H1 (cell line): ENCODE results near the gene ANXA4. TPM values are rescaled to one million over a fixed set of nuclear protein-coding genes. Genes with fewer than 3 reads are reported as not detected.

Experiments used
- CTCF ChIA-PET: fragments of 300-600 bp; sonication (Branson Sonifier 250); formaldehyde crosslinking; loops from one replicate; lab custom pipeline; 2021; ENCODE audit not compliant: partially characterized antibody; lab: Charles Lee
- POLR2A ChIA-PET: fragments of 300-600 bp; sonication (Branson Sonifier 250); formaldehyde crosslinking; loops from one replicate; lab custom pipeline; 2021; ENCODE audit warnings: inconsistent platforms; ENCODE audit not compliant: partially characterized antibody; lab: Charles Lee
- DNase-seq, 2 experiments: peaks; one replicate each; pipeline versions ENCODE4 v3.0.0 to v3.0.0-alpha.2; 2010 to 2022; ENCODE audit warnings: low spot score in 2 of 2, low read depth in 1 of 2, mixed read lengths in 1 of 2
- FAIRE-seq: peaks from 2 replicates; lab custom pipeline; 2011; peaks lifted over from hg19 to GRCh38; lab: Jason Lieb, UNC
- H2AFZ ChIP-seq: 2 replicates; pipeline ENCODE4 v1.8.1; 2012; ENCODE audit warnings: low read length, inconsistent platforms
- H2AK5ac ChIP-seq: 2 replicates; pipeline ENCODE4 v1.6.1; 2013; ENCODE audit warnings: low read depth, low read length
- H2BK120ac ChIP-seq: replicated peaks from 2 replicates; pipeline ENCODE3; 2013; ENCODE audit warnings: low read depth, low read length, inconsistent platforms
- H2BK12ac ChIP-seq: 2 replicates; pipeline ENCODE4 v1.6.1; 2013; ENCODE audit warnings: low read depth, low read length
- H2BK15ac ChIP-seq: 2 replicates; pipeline ENCODE4 v1.6.1; 2013; ENCODE audit warnings: low read length
- H2BK20ac ChIP-seq: 2 replicates; pipeline ENCODE4 v1.6.1; 2013; ENCODE audit warnings: low read length
- H2BK5ac ChIP-seq: 2 replicates; pipeline ENCODE4 v1.6.1; 2013; ENCODE audit warnings: low read depth, low read length
- H3K14ac ChIP-seq: 2 replicates; pipeline ENCODE4 v1.6.1; 2013; ENCODE audit warnings: inconsistent platforms; ENCODE audit not compliant: insufficient read length
- H3K18ac ChIP-seq: 2 replicates; pipeline ENCODE4 v1.6.1; 2013; ENCODE audit warnings: low read length; ENCODE audit errors: extremely low read depth
- H3K23ac ChIP-seq: 2 replicates; pipeline ENCODE4 v1.6.1; 2013; ENCODE audit warnings: inconsistent platforms; ENCODE audit not compliant: insufficient read length
- H3K23me2 ChIP-seq: 2 replicates; pipeline ENCODE4 v1.6.1; 2013; ENCODE audit warnings: low read depth, low read length
- H3K27ac ChIP-seq: 2 replicates; pipeline ENCODE4 v1.6.1; 2011; ENCODE audit warnings: low read depth, low read length, inconsistent platforms
- H3K27me3 ChIP-seq, 4 experiments: replicated peaks in 1 of 4; 1 replicate in 1 of 4; 2 replicates in 3 of 4; pipeline versions ENCODE4 v1.6.1 to v1.8.1; 2011 to 2013; ENCODE audit warnings: low read length in 3 of 4, mild to moderate bottlenecking in 3 of 4, inconsistent platforms in 2 of 4, mixed read lengths in 2 of 4, moderate library complexity in 1 of 4; ENCODE audit not compliant: control insufficient read depth in 3 of 4, insufficient read depth in 3 of 4; ENCODE audit errors: extremely low read depth in 1 of 4
- H3K36me3 ChIP-seq, 4 experiments: 2 replicates each; pipeline versions ENCODE4 v1.6.1 to v1.8.1; 2011 to 2013; ENCODE audit warnings: mild to moderate bottlenecking in 4 of 4, low read length in 3 of 4, moderate library complexity in 2 of 4, control low read depth in 1 of 4, inconsistent platforms in 1 of 4; ENCODE audit not compliant: insufficient read depth in 4 of 4, control insufficient read depth in 2 of 4
- H3K4ac ChIP-seq: replicated peaks from 2 replicates; pipeline ENCODE3; 2013; ENCODE audit warnings: low read length, low read depth, mixed read lengths, inconsistent platforms; ENCODE audit not compliant: insufficient read length
- H3K4me1 ChIP-seq, 4 experiments: replicated peaks in 1 of 4; 1 replicate in 1 of 4; 2 replicates in 3 of 4; pipeline versions ENCODE4 v1.6.1 to v1.8.1; 2011 to 2013; ENCODE audit warnings: low read length in 3 of 4, inconsistent platforms in 2 of 4, mixed read lengths in 1 of 4; ENCODE audit not compliant: insufficient read depth in 4 of 4, control insufficient read depth in 3 of 4
- H3K4me2 ChIP-seq, 2 experiments: 2 replicates each; pipeline versions ENCODE4 v1.6.1 to v1.8.1; 2011 to 2013; ENCODE audit warnings: low read depth in 2 of 2, low read length in 2 of 2, control low read depth in 1 of 2, inconsistent platforms in 1 of 2, mild to moderate bottlenecking in 1 of 2; ENCODE audit not compliant: insufficient read depth in 1 of 2
- H3K4me3 ChIP-seq, 4 experiments: fragments of 200-600, 300-600 bp in 1 of 4; sonication (generic), shearing (Covaris generic), sonication (Bioruptor Twin) in 1 of 4; 2 replicates each; pipeline versions ENCODE4 v1.5.1 to v1.8.1; 2011 to 2016; ENCODE audit warnings: low read length in 4 of 4, low read depth in 3 of 4, control low read depth in 2 of 4, inconsistent platforms in 2 of 4, mild to moderate bottlenecking in 2 of 4, mixed read lengths in 1 of 4, moderate library complexity in 1 of 4; ENCODE audit not compliant: insufficient read depth in 2 of 4; ENCODE audit errors: extremely low read depth in 1 of 4
- H3K56ac ChIP-seq: replicated peaks from 2 replicates; pipeline ENCODE3; 2013; ENCODE audit warnings: low read depth, mild to moderate bottlenecking, mixed read lengths, low read length, inconsistent platforms; ENCODE audit not compliant: insufficient read length
- H3K79me1 ChIP-seq: 2 replicates; pipeline ENCODE4 v1.6.1; 2013; ENCODE audit warnings: low read depth, low read length, control low read depth
- H3K79me2 ChIP-seq, 2 experiments: 2 replicates each; pipeline versions ENCODE4 v1.6.1 to v1.8.1; 2012 to 2013; ENCODE audit warnings: low read length in 2 of 2, mild to moderate bottlenecking in 2 of 2, inconsistent platforms in 1 of 2; ENCODE audit not compliant: insufficient read depth in 2 of 2, control insufficient read depth in 1 of 2
- H3K9ac ChIP-seq, 4 experiments: replicated peaks in 1 of 4; 1 replicate in 1 of 4; 2 replicates in 3 of 4; pipeline versions ENCODE4 v1.6.1 to v1.8.1; 2011 to 2013; ENCODE audit warnings: low read depth in 3 of 4, low read length in 3 of 4, control low read depth in 2 of 4, mild to moderate bottlenecking in 2 of 4, moderate library complexity in 2 of 4, inconsistent platforms in 1 of 4; ENCODE audit errors: extremely low read depth in 1 of 4
- H3K9me3 ChIP-seq, 2 experiments: 2 replicates each; pipeline versions ENCODE4 v1.6.1 to v1.8.1; 2012 to 2013; ENCODE audit warnings: mild to moderate bottlenecking in 2 of 2, moderate library complexity in 2 of 2, control low read depth in 1 of 2, inconsistent platforms in 1 of 2, low read depth in 1 of 2, low read length in 1 of 2, mixed read lengths in 1 of 2; ENCODE audit not compliant: insufficient read depth in 2 of 2
- H4K20me1 ChIP-seq, 2 experiments: replicated peaks in 1 of 2; 2 replicates each; pipeline versions ENCODE3 to v1.8.1; 2011 to 2013; ENCODE audit warnings: inconsistent platforms in 2 of 2, low read length in 2 of 2, mild to moderate bottlenecking in 1 of 2; ENCODE audit not compliant: insufficient read depth in 2 of 2, control insufficient read depth in 1 of 2
- H4K5ac ChIP-seq: 2 replicates; pipeline ENCODE4 v1.6.1; 2013; ENCODE audit warnings: low read length, low read depth, mixed read lengths, inconsistent platforms; ENCODE audit not compliant: insufficient read length
- H4K8ac ChIP-seq: 2 replicates; pipeline ENCODE4 v1.8.0; 2013; ENCODE audit warnings: mild to moderate bottlenecking, moderate library complexity, low read length, inconsistent platforms; ENCODE audit not compliant: insufficient read depth; ENCODE audit errors: extremely low read depth
- H4K91ac ChIP-seq: replicated peaks from 2 replicates; pipeline ENCODE3; 2013; ENCODE audit warnings: low read length, mixed read lengths, inconsistent platforms; ENCODE audit not compliant: insufficient read length
- CBX5 ChIP-seq: fragments of 300-800, 300-1000 bp; sonication (generic); IDR thresholded peaks from 2 replicates; pipeline ENCODE4 v1.7.1; 2016; ENCODE audit warnings: antibody characterized with exemption, low read length, low read depth
- CEBPB ChIP-seq: IDR thresholded peaks from 2 replicates; pipeline ENCODE4 v1.6.1; 2012; ENCODE audit warnings: low read depth, low read length
- CREB1 ChIP-seq: IDR thresholded peaks from 2 replicates; pipeline ENCODE4 v1.6.1; 2012; ENCODE audit warnings: inconsistent platforms
- FOSL1 ChIP-seq: IDR thresholded peaks from 2 replicates; pipeline ENCODE4 v1.6.1; 2011; ENCODE audit warnings: mild to moderate bottlenecking, low read depth, low read length, moderate library complexity; ENCODE audit not compliant: insufficient read depth
- JUN ChIP-seq: IDR thresholded peaks from 2 replicates; pipeline ENCODE4 v1.6.1; 2011; ENCODE audit warnings: low read depth, mild to moderate bottlenecking, improper control_type of control experiment, low read length
- MAFK ChIP-seq: IDR thresholded peaks from 2 replicates; pipeline ENCODE4 v1.6.1; 2012; ENCODE audit warnings: low read depth, mild to moderate bottlenecking, improper control_type of control experiment, low read length
- POLR2AphosphoS5 ChIP-seq: IDR thresholded peaks from 2 replicates; pipeline ENCODE4 v1.6.1; 2011; ENCODE audit warnings: low read depth, low read length
- SIRT6 ChIP-seq: IDR thresholded peaks from one replicate; pipeline ENCODE4 v1.7.1; 2012; ENCODE audit warnings: low read length, inconsistent platforms
- SUZ12 ChIP-seq: fragments of 200-600 bp; sonication (generic); IDR thresholded peaks from 2 replicates; pipeline ENCODE4 v1.6.1; 2012; ENCODE audit warnings: mild to moderate bottlenecking, inconsistent platforms, low read length, moderate library complexity, mixed read lengths
- TEAD4 ChIP-seq: IDR thresholded peaks from 2 replicates; pipeline ENCODE4 v1.6.1; 2012; ENCODE audit warnings: low read depth, low read length, inconsistent platforms, mixed read lengths
- WGBS, 2 experiments: shearing (Covaris generic) in 1 of 2; methylation state at CpG; one replicate each; pipeline versions ENCODE4 v1.1.6 to v1.1.7; 2013 to 2015; ENCODE audit warnings: low lambda C conversion rate in 2 of 2, mixed read lengths in 2 of 2, inconsistent platforms in 1 of 2, low coverage in 1 of 2, missing lambda C conversion rate in 1 of 2; ENCODE audit not compliant: insufficient replicate concordance in 2 of 2, insufficient coverage in 1 of 2, insufficient read length in 1 of 2; ENCODE audit errors: extremely low coverage in 1 of 2, missing lambda C conversion rate in 1 of 2; 5-methylcytosine and 5-hydroxymethylcytosine counted together
- polyA plus RNA-seq, 7 experiments: library from polyadenylated mRNA; depleted of rRNA in 3 of 7; stranded (reverse) in 5 of 7; unstranded in 2 of 7; fragments of >200 nt in 5 of 7; fragments of 200-250 nt in 2 of 7; gene quantifications; 1 replicate in 5 of 7; 2 replicates in 1 of 7; 4 replicates in 1 of 7; pipeline versions ENCODE4 v1.2.1 to v1.2.3, GENCODE V29; 2011 to 2013; ENCODE audit warnings: missing spikeins in 2 of 7, mixed read lengths in 2 of 7
- total RNA-seq: library from RNA; stranded (reverse); fragmentation: NEBNext Ultra II Directional; extraction: Animal tissue kit (Norgen Biotek cat#: 25700); gene quantifications from 2 replicates; pipeline ENCODE4 v1.2.1, GENCODE V29; 2021

ANXA4 gene
- total and polyA plus RNA-seq, 2 of the 8 experiments (the other 6 are each of a cell fraction or from before 2014, with no cell fraction given): 9.4 to 17.6 TPM

GRCh38 chr2:69817729-69818501 is 76.0 kb downstream of the ANXA4 start:
- no peak for TF ChIP-seq JUN
- TF ChIP-seq SIRT6: no peak
- no peak for TF ChIP-seq FOSL1
- no peak for TF ChIP-seq TEAD4
- TF ChIP-seq MAFK: no peak
- no peak for TF ChIP-seq CEBPB
- no peak for TF ChIP-seq CREB1
- TF ChIP-seq POLR2AphosphoS5: no peak
- TF ChIP-seq CBX5: no peak
- TF ChIP-seq SUZ12: no peak
- TF ChIP-seq, all 59 proteins: peak for 0
- peaks cover 0 to 9% (median 0%) of the 10 kb centered on the region in 4 experiments; a peak in 3 of 7 replicates for H3K4me1 ChIP-seq
- no peak overlapping the region for H3K4me2 ChIP-seq
- H3K79me2 ChIP-seq: no peaks in the 10 kb centered on the region
- no peak overlapping the region for H4K8ac ChIP-seq
- no peaks in the 10 kb centered on the region for H3K27me3 ChIP-seq
- no peaks in the 10 kb centered on the region for H3K23me2 ChIP-seq
- no peak overlapping the region for H2BK20ac ChIP-seq
- no peak overlapping the region for H2BK120ac ChIP-seq
- ChIA-PET CTCF (interaction anchor here (0.6 to 22.2 kb wide), 22 partner anchors 8 to 293 kb away, joined by 3 to 319 read pairs (median 4); partner anchors contain the start of gene ANXA4), POLR2A (interaction anchor here (0.7 to 2.1 kb wide), 2 partner anchors 11 to 94 kb away, joined by 3 to 7 read pairs; partner anchors contain the start of gene GMCL1)
- H2BK5ac ChIP-seq: no peak overlapping the region
- H3K18ac ChIP-seq: no peak overlapping the region
- H3K56ac ChIP-seq: no peak overlapping the region
- H2BK12ac ChIP-seq: no peak overlapping the region
- FAIRE-seq (no peak), DNase-seq (no peak)
- no peak overlapping the region for H3K23ac ChIP-seq
- no peaks in the 10 kb centered on the region for H4K20me1 ChIP-seq
- no peak overlapping the region for H2BK15ac ChIP-seq
- no peak overlapping the region for H3K9ac ChIP-seq
- H3K36me3 ChIP-seq: peaks cover 0 to 7% (median 2%) of the 10 kb centered on the region in 4 experiments; a peak in 2 of 8 replicates
- H4K91ac ChIP-seq: no peak overlapping the region
- no peaks in the 10 kb centered on the region for H3K9me3 ChIP-seq
- H3K4me3 ChIP-seq: no peak overlapping the region
- no peak overlapping the region for H2AK5ac ChIP-seq
- H2AFZ ChIP-seq: no peak overlapping the region
- no peak overlapping the region for H4K5ac ChIP-seq
- no peak overlapping the region for H3K4ac ChIP-seq
- H3K79me1 ChIP-seq: no peaks in the 10 kb centered on the region
- no peak overlapping the region for H3K14ac ChIP-seq
- 88% methylated on average over 4 of the region's 4 CpGs; no CpG with 5 or more reads in 1 of the 2 experiments for WGBS, 2 experiments
- H3K27ac ChIP-seq: no peak overlapping the region
